ENCODE results near the gene SELP.

Gene SELP

DNA sequence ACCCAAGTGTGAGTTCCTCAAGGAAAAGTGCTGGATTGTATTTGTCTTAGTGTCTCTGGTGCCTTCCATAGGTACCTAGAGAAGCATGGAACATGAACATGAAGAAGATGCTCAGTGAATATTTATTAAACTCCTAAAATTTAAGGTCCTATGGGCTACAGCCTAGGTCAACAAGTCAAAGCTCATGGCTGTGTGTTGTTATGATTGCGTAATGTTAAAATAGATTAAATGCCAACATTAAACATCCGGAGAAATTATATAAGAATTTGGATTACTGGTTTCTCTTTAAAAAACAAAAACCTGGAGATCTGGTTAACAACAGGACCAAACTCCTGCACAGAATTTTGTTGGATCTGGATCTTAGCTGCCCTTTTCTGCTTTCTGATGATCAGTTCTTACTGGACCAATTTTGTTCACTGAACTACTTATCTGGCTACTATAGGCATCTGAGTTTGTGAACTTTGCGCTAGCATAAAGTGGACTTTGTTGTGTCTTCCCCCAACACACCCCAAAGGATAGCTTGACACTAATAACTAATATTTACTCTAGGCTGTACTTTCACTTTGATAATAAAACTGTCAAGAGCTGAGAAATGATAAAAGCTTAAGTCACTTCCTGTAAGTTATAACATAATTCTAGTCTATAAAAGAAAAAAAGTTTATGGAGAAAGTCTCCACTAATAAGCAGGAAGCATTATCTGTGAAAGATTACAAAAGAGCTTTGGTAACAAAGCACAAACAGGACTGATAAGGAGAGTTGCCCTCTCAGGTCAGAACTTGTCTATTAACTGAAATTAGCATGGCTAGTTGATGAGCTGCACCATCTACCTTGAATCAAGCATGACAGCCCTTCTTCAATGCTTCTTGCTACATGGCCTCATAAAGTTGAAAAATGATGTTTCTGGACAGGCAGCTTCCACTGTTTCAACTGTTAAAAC is 64.3 kb downstream of the SELP start:
- TF ChIP-seq GATA2 (IDR thresholded peaks at IDR 0.05; ENCODE audit: low read depth, low read length), result no peak
- TF ChIP-seq GATA3 (IDR thresholded peaks at IDR 0.05; ENCODE audit: low read depth, low read length), result no peak

DNA sequence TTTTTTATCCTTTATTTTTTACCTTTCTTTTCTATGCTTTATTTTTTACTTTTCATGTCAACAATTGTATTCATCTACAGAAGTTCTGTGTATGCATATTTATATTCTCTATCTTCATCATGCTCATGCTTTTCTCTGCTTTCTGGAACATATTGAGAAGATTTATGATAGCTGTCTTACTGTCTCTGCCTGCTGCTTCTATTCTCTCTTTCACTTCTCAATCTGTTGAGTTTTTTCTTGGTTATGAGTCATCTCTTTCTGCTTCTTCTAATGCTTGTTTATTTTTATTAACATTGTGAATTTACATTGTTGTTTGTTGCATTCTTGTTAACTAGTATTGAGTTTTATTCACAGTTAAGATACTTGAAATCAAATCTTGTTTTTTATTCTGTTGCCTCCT is 66.3 kb downstream of the SELP start:
- TF ChIP-seq GATA3 (IDR thresholded peaks at IDR 0.05; ENCODE audit: low read depth, low read length) (no peak), GATA2 (IDR thresholded peaks at IDR 0.05; ENCODE audit: low read depth, low read length) (no peak)

DNA sequence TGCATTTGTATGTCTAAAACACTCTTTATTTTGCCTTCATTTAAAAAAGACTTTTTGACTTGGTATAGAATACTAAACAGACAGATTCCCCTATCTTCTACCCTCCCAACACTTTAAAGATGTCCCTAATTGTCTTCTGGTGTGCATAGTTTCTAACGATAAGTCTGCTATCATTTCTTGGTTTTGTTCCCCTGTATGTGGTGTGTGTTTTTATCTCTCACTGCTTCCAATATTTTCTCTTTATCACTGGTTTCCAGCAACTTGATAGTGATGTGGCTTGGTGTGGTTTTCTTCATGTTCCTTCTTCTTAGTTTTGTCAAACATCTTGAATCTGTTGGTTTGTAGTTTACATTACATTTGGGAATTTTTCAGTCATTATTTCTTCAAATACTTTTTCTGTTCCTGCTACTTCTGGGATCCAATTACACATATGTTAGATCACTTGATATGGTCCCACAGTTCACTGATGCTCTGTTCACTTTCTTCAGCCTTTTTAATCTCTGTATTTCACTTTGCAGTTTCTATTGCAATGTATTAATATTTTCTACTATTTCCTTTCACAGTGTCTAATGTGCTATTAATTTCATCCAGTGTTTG is 66.8 kb downstream of the SELP start:
- TF ChIP-seq GATA2 (IDR thresholded peaks at IDR 0.05; ENCODE audit: low read depth, low read length) (no peak), GATA3 (IDR thresholded peaks at IDR 0.05; ENCODE audit: low read depth, low read length) (no peak)

DNA sequence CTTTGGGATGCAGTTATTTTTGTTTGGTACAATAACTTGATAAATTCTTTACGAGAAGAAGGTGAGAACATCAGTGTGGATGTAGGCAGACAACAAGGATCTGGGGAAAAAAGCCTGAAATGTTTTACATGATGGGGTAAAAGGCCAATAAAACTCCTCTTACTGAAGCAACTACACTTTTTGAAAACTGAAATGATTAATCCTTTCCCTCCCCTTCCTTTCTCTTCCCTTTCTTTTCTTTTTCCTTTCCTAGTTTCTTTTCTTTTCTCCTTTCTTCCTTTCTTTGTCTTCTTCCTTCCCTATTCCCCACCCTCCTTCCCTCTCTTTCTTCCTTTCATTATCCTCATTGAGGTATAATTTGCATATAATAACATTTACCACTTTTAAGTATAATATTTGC is 68.2 kb downstream of the SELP start:
- TF ChIP-seq GATA3 (IDR thresholded peaks at IDR 0.05; ENCODE audit: low read depth, low read length) (no peak), GATA2 (IDR thresholded peaks at IDR 0.05; ENCODE audit: low read depth, low read length) (no peak)

DNA sequence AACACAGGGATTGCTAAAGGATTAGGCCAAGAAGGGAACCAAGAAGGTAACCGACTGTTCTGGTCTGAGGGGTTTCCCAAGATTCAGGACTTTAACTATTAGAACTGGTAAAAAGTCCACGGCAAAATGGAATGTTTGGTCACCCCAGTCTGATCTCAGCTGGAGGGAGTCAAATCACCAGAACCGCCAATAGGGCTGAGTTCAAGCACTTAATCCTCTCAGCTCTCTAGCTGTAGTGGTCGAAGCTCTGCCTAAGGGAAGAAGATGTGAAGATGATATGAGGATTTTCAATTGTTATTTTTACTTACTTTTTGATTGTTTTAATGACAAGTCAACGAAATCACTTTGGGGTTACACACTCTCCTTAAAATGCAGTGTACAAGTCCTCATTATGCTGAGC is 72.8 kb downstream of the SELP start:
- TF ChIP-seq GATA2 (IDR thresholded peaks at IDR 0.05; ENCODE audit: low read depth, low read length) (no peak), GATA3 (IDR thresholded peaks at IDR 0.05; ENCODE audit: low read depth, low read length) (no peak)

DNA sequence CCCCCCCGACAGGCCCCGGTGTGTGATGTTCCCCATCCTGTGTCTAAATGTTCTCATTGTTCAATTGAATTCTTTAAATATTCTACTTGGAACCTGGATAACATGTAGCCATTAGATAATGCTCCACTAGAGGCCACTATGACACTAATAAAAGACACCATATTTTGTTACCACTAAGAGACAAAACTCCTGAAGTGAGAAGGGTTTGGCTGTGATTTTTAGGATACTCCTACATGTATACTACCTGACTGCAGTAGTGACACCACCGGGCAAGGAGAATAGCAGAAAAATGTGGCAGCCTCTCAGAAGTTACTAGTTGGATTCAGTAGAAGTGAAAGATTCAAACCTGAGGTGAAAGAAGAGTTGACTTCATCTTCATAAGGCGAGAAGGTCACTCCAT is 79.6 kb downstream of the SELP start:
- TF ChIP-seq GATA2 (IDR thresholded peaks at IDR 0.05; ENCODE audit: low read depth, low read length) (no peak), GATA3 (IDR thresholded peaks at IDR 0.05; ENCODE audit: low read depth, low read length) (no peak)

DNA sequence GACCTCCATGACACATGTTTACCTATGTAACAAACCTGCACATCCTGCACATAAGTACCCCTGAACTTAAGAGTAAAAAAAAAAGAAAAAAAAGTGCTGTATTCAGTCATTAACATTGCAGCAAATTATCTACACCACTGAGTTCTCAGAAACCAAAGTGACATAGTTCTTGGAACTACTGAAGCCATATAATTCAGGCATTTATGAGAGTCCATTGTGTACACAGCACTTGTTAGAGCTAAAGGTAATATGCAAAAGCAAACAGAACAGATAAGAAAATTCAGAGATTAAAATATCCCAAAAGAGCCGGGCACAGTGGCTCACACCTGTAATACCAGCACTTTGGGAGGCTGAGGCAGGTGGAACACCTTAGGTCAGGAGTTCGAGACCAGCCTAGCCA is 81.6 kb downstream of the SELP start:
- TF ChIP-seq GATA3 (IDR thresholded peaks at IDR 0.05; ENCODE audit: low read depth, low read length) (no peak), GATA2 (IDR thresholded peaks at IDR 0.05; ENCODE audit: low read depth, low read length) (no peak)

DNA sequence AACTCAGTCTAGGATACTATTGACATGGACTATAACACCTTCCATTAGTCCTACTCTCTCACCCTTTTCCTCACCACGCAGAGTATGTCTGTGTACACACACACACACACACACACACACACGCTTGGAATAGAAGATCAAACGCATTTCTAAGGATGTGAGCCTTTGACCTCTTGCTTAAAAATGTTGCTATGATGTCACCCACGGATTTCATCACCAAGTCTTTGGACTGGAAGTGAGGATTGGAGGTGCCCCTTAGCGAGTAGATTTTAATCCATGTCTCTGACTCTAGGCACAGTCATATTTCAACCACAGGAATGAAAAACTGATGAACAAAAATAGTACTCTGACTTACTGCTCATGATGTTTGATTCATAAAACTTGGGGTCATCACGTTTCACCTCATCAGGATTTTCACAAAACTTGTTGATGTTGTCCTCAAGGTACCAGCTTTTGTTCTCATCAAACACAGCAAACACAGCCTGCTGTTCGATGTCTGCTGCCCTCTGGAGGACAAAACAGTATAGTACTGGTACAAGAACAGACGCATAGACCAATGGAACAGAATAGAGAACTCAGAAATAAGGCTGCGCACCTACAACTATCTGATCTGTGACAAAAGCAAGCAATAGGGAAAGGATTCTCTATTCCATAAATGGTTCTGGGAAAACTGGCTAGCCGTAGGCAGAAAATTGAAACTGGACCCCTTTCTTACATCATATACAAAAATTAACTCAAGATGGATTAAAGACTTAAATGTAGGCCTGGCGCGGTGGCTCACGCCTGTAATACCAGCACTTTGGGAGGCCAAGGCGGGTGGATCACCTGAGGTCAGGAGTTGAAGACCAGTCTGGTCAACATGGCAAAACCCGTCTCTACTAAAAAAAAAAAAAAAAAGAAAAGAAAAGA is 83.6 kb downstream of the SELP start:
- no peak for TF ChIP-seq GATA2 (IDR thresholded peaks at IDR 0.05; ENCODE audit: low read depth, low read length)
- TF ChIP-seq GATA3 (IDR thresholded peaks at IDR 0.05; ENCODE audit: low read depth, low read length), result no peak

DNA sequence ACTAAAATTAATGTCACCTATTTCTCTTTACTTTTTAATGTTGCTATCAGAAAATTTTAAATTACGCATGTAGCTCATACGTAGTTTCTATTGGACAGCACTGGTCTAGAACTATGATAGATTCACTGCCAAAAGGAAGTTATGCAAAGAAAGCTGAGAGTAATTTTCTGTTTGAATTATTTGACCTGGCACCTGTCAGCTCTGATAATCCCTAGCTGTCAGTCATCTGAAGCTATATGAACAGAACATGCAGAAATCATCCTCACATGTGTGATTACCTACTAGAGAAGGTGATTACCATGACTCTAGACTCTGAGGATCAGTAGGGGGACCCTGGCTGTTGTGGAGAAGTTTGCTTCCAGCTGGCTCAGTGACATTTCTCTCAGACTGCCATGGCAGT is 84.5 kb downstream of the SELP start:
- no peak for TF ChIP-seq GATA2 (IDR thresholded peaks at IDR 0.05; ENCODE audit: low read depth, low read length)
- no peak for TF ChIP-seq GATA3 (IDR thresholded peaks at IDR 0.05; ENCODE audit: low read depth, low read length)

DNA sequence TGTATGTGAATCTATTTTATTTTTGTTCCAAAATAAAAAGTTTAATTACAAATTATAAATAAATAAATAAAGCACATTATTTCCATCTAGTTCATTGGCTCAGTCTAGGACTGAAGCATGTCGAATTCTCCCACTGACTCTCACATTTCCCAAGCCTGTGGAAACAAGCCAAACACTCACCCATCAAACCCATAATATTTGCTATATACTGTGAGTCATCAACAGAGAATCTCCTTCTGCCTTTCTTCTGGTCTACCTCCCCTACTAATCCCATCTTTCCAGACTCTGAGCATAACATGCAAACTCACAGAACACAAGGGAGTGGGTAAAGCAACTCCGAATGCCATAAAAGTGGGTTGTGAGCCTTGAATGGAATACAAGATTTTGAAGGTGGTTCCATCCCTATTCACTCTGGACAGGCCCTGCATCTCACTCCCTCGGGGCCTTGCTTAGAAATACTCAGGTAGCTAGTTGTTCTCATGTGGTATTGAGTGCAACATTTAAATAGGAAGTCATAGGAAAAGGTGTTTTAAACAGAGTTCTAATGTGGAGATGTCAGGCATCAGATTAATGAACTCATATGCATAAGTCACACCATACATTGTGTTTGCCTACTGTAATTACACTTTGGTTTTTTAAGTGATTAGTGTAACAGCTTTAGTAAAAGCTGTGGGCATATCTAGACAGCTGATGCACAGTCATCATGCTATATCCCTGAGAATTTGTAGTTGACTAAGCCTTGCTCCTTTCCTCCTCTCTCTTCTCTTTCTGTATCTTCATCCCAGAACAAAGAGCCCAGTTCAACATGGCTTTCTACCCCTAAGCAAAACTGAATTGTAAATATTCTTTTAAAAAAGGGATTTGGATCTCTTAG is 90.7 kb downstream of the SELP start:
- TF ChIP-seq GATA2 (IDR thresholded peaks at IDR 0.05; ENCODE audit: low read depth, low read length) (no peak), GATA3 (IDR thresholded peaks at IDR 0.05; ENCODE audit: low read depth, low read length) (no peak)

Data from SH-SY5Y (cell line).